Stimulated activated CD4-positive, alpha-beta T cell treated with anti-CD3 and anti-CD28 coated beads, TNF-alpha, amount 100 ng/mL, for 24 hours (primary cell): ENCODE results near the gene SEH1L.
"Not testable (repeated sequence)": the region's sequence is repeated elsewhere in the genome, so short reads cannot be mapped to it uniquely, and the experiment has no call there.

Source experiments
- DNase-seq, 3 experiments: peaks; one replicate each; pipeline ENCODE4 v3.0.0-alpha.2; 2020; ENCODE audit warnings: low read depth in 3 of 3

SEH1L gene

GRCh38 chr18:12943215-12943614, 4.6 kb upstream of the SEH1L start:
- no peak for DNase-seq

GRCh38 chr18:12944709-12945108, 3.1 kb upstream of the SEH1L start:
- no peak for DNase-seq

GRCh38 chr18:12946549-12947284, 1.1 kb upstream of the SEH1L start:
- peak in 1 of 3 experiments; percentile 9 for DNase-seq

GRCh38 chr18:12948050-12948804, 416 bp downstream of the SEH1L start:
- DNase-seq = peak; percentile 97 to 98 (median 98)

GRCh38 chr18:12958478-12958877, 10.7 kb downstream of the SEH1L start:
- no peak for DNase-seq

GRCh38 chr18:12960395-12960794, 12.6 kb downstream of the SEH1L start:
- no peak for DNase-seq

GRCh38 chr18:12960853-12961397, 13.1 kb downstream of the SEH1L start:
- no peak for DNase-seq

- DNase-seq = no peak
These were observed 15.3 kb downstream of the SEH1L start for GRCh38 chr18:12963069-12963468.

GRCh38 chr18:12968115-12968514, 20.3 kb downstream of the SEH1L start:
- DNase-seq = no peak

- no peak for DNase-seq
These were observed 20.8 kb downstream of the SEH1L start for GRCh38 chr18:12968619-12969018.

GRCh38 chr18:12973562-12974213, 25.9 kb downstream of the SEH1L start:
- no peak for DNase-seq

- no peak for DNase-seq
These were observed 27.7 kb downstream of the SEH1L start for GRCh38 chr18:12975488-12975887.

GRCh38 chr18:12976305-12976704, 28.5 kb downstream of the SEH1L start:
- no peak for DNase-seq

- not testable (repeated sequence) for DNase-seq
These were observed 32.3 kb downstream of the SEH1L start for GRCh38 chr18:12980065-12980464.

- DNase-seq = no peak
These were observed 41.7 kb downstream of the SEH1L start for GRCh38 chr18:12989397-12990122.

- peak in 1 of 3 experiments; percentile 47 for DNase-seq
These were observed 42.3 kb downstream of the SEH1L start for GRCh38 chr18:12990123-12990475.

GRCh38 chr18:12990641-12990966, 42.8 kb downstream of the SEH1L start:
- DNase-seq = peak in 1 of 3 experiments; percentile 7

- DNase-seq = peak; percentile 96
These were observed 43.4 kb downstream of the SEH1L start, which contains the start of gene CEP192 for GRCh38 chr18:12990967-12991820. Gene CEP192 (plus strand): TSS chr18:12991362. CDS start chr18:12999425, 8,063 bp downstream.

- no peak for DNase-seq
These were observed 44.0 kb downstream of the SEH1L start for GRCh38 chr18:12991821-12992179.

- DNase-seq = no peak
These were observed 45.6 kb downstream of the SEH1L start for GRCh38 chr18:12993439-12993838.

GRCh38 chr18:12995424-12995823, 47.6 kb downstream of the SEH1L start:
- DNase-seq = no peak
